ENCODE data around the gene LRRC7.
"Not testable (repeated sequence)": the region's sequence is repeated elsewhere in the genome, so short reads cannot be mapped to it uniquely, and the experiment has no call there.

The LRRC7 gene

DNA sequence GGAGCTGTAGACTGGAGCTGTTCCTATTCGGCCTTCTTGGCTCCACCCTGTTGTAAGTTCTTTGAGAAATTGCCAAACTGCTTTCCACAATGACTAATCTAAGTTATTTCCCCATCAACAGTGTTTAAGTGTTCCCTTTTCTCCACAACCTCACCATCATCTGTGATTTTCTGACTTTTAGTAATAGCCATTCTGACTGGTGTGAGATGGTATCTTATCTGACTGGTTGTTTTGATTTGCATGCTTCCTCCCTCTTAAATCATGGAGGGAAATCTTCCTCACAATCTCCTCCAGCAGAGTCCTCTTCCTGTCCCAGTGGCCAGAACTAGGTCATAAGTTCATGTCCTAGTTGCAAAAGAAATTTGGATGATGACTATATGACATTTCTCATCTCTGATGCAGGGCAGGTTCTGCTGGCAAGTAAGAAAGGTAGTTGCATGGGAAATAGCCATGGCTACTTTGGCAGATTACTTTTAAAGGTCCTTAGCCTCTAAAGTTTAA lies 343.6 kb downstream of the LRRC7 start:
- no peak for DNase-seq

- DNase-seq, result no peak
These were observed 346.3 kb downstream of the LRRC7 start for GRCh38 chr1:69913977-69914376.

GRCh38 chr1:69914976-69915765 lies 347.4 kb downstream of the LRRC7 start:
- DNase-seq, result no peak

DNA sequence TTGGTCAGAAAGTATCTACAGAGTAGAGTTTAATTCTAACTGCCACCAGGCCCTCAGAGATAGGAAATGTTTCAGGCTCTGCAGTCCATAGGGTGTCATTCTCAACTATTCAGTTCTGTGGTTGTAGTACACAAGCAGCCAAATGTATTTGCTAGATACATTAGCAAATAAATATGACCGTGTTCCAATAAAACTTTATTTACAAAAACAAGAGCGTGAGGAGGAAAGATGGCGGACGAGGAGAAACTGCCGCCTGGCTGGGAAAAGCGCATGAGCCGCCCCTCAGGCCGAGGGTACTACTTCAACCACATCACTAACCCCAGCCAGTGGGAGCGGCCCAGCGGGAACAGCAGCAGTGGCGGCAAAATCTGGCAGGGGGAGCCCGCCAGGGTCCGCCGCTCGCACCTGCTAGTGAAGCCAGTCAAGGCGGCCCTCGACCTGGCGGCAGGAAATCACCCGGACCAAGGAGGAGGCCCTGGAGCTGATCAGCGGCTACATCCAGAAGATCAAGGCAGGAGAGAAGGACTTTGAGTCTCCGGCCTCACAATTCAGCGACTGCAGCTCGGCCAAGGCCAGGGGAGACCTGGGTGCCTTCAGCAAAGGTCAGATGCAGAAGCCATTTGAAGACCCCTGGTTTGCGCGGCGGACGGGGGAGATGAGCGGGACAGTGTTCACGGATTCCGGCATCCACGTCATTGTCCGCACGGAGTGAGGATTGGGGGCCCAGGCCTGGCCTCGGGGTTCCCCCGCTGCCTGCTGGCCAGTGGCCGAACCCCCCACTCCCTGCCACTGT lies 351.6 kb downstream of the LRRC7 start:
- no peak for DNase-seq

DNA sequence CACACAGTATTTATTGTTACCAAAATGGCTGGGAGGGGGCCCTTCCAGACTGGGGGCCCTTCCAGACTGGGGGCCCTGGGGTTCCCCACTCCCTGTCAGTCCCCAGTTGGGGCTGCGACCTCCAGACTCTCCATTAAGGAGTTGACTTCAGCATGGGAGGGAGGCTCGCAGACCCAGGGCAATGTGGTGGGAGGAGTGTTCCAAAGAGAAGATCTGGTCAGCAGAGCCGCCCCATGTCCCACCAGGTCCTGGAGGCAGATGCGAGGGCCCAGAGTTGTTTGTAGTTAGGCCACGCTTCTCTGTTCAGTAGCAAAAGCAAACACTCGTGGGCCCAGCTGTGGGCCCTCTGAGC lies 352.2 kb downstream of the LRRC7 start:
- DNase-seq, result no peak

DNA sequence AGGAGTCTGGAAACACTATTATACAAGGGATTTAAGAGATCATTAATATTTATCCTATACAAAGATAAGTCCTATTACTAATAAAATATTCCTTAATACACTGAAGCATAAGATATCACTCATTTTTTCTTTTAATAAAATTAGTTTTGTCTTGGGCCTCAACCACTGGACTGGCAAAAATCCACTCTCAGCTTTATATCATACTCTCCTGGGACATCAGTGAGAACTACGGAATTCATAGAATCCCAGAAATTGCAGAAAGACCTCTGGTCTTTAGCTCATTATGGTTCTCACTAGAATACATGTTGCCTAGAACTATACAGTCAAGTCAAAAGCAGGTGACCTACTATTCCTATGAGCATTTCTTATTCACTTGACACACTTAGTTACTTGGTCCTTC lies 352.7 kb downstream of the LRRC7 start:
- no peak for DNase-seq

- DNase-seq, result no peak
These were observed 353.8 kb downstream of the LRRC7 start for GRCh38 chr1:69921486-69921885.

DNA sequence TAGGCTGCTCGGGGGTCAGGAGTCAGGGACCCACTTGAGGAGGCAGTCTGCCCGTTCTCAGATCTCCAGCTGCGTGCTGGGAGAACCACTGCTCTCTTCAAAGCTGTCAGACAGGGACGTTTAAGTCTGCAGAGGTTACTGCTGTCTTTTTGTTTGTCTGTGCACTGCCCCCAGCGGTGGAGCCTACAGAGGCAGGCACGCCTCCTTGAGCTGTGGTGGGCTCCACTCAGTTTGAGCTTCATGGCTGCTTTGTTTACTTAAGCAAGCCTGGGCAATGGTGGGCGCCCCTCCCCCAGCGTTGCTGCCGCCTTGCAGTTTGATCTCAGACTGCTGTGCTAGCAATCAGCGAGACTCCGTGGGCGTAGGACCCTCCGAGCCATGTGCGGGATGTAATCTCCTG lies 360.5 kb downstream of the LRRC7 start:
- not testable (repeated sequence) for DNase-seq

GRCh38 chr1:69929308-69930057 lies 361.8 kb downstream of the LRRC7 start:
- DNase-seq, result no peak

DNA sequence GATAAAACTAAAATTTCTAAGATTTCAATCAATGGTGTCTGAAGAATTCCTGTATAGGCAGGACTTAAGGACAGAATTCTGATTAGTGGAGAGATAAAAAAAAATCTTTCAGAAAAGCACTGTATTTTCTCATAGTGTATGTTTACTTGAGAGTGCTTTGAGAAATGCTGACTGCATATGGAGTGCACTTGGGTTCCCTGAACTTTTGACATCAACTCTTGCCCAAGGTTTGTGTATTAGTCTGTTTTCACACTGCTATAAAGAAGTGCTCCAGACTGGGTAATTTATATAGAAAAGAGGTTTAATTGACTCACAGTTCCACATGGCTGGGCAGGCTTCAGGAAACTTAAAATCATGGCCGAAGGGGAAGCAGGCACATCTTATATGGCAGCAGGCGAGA lies 362.7 kb downstream of the LRRC7 start:
- no peak for DNase-seq

GRCh38 chr1:69932760-69933159 lies 365.0 kb downstream of the LRRC7 start:
- no peak for DNase-seq

DNA sequence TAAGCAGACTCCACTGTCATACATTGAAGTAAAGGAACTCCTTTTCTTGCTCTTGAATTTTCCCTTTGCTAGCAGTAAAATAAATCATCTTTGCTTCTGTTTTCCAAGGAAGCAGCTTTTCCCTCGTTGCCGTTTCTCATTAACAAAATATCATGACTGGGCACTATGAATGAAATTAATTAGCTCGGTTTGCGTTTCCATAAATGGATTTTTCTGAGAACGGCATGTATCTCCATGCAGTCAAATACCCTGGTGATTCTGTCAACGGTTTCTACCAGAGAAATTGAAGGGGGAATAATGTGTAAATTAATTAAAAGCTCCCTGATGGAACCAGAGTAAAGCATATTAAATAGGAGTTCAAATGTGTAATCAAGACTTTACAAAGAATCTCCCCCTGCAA lies 372.5 kb downstream of the LRRC7 start:
- DNase-seq, result no peak

- DNase-seq, result no peak
These were observed 373.1 kb downstream of the LRRC7 start for GRCh38 chr1:69940816-69941215.

GRCh38 chr1:69943030-69943429 lies 375.3 kb downstream of the LRRC7 start:
- no peak for DNase-seq

DNA sequence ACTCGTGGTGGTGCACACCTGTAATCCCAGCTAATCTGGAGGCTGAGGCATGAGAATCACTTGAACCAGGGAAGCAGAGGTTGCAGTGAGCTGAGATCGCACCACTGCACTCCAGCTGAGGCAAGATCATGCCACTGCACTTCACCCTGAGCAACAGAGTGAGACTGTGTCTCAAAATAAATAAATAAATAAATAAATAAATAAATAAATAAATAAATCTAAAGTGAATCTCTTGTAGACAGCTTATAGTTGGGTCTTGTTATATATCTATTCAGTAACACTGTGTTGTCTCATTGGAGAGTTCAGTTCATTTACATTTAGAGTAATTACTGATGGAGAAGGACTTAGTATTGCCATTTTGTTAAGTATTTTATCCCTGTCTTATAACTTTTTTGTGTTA lies 379.2 kb downstream of the LRRC7 start:
- DNase-seq, result no peak

GRCh38 chr1:69947837-69948236 lies 380.1 kb downstream of the LRRC7 start:
- no peak for DNase-seq

- DNase-seq, result no peak
These were observed 385.0 kb downstream of the LRRC7 start for GRCh38 chr1:69952676-69953075.

DNA sequence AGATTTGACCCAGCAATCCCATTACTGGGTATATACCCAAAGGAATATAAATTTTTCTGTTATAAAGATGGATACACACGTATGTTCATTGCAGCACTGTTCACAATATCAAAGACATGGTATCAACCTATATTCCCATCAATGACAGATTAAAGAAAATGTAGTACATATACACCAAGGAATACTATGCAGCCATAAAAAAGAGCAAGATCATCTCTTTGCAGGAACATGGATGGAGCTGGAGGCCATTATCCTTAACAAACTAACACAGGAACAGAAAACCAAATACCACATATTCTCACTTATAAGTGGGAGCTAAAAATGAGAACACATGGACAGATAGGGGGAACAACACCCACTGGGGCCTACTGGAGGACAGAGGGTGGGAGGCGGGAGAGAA lies 394.7 kb downstream of the LRRC7 start:
- not testable (repeated sequence) for DNase-seq

DNA sequence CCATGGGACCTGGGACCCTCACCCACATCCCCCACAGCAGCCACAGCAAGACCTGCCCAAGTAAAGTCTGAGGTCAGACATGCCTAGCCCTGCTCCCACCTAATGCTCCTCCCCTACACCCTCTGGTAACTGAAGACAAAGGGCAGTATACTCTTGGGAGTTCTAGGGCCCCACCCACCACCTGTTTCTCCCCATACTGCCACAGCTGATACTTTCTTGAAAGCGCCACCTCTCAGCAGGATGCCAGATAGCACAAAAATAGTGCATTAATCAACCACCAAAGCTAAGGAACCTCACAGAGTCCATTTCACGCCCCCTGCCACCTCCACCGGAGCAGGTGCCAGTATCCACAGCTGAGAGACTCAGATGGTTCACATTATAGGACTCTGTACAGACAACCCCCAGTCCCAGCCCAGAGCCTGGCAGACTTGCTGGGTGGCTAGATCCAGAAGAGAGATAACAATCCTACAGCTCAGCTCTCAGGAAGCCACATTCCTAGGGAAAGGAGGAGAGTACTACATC lies 399.6 kb downstream of the LRRC7 start:
- no peak for DNase-seq

DNA sequence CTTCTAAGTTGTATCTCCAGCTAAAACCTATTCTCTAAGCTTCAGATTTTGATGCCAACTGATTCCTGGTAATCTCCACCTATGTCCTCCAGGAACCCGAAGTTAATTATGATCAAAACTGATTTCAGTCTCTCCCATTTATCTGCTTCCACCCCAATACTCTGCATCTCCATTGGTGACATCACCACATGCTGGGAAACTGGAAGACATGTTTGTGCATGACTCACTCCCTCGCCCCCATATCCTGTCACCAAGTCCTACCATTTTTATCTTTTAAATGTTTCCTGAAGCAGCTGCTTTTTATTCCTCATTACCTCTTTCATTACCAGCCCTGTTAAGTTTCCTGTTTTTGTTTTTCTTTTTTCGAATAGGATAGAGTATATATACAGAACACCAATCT lies 409.2 kb downstream of the LRRC7 start:
- no peak for DNase-seq

GRCh38 chr1:69982992-69983391 lies 415.3 kb downstream of the LRRC7 start:
- DNase-seq, result no peak

GRCh38 chr1:69985376-69985775 lies 417.7 kb downstream of the LRRC7 start:
- DNase-seq, result no peak

GRCh38 chr1:69985901-69986439 lies 418.2 kb downstream of the LRRC7 start:
- no peak for DNase-seq
